ENCODE results near the gene CLCN4. TPM values are rescaled to one million over a fixed set of nuclear protein-coding genes. Genes with fewer than 3 reads are reported as not detected.

Gene CLCN4
- total RNA-seq, 1 experiment from 2014 or later = 6.9 TPM

DNA sequence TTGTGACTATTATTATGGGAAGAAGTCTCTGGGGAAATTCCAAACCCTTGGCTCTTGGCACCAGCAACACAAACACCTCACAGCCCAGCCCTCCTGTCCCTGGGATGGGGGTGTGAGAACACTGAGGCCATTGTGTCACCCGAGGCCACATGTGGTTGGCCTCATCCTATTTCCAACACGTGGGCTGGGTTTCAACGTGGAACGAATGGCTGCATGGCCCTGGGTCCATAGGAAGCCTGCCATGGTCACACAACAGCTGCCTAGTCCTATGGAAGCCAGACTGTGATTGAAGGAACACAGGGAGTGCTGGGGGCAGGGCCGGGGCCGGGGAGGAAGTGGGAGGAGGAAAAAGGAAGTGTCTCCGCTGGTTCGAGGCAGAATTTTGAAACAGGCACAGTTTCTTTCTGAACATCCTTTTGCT is 10.0 kb downstream of the CLCN4 start:
- no peak overlapping the region for H2AK5ac ChIP-seq (ENCODE audit: insufficient read length, low read length)
- H2BK120ac ChIP-seq (ENCODE audit: low read depth, low read length, poor library complexity, severe bottlenecking) = no peak overlapping the region
- H3K9ac ChIP-seq (ENCODE audit: extremely low read depth, insufficient read length, low read length) = no peak overlapping the region
- H2BK15ac ChIP-seq (ENCODE audit: low read depth, low read length) = no peak overlapping the region
- no peak overlapping the region for H3K14ac ChIP-seq (ENCODE audit: insufficient read depth, low read length)
- no peaks in the 10 kb centered on the region for H3K27me3 ChIP-seq (ENCODE audit: insufficient read depth, low read length)
- no peaks in the 10 kb centered on the region for H3K79me2 ChIP-seq (ENCODE audit: insufficient read depth, low read length)
- H3K27ac ChIP-seq (ENCODE audit: insufficient read length, low read depth, low read length) = no peak overlapping the region
- peaks cover 7 to 12% (median 8%) of the 10 kb centered on the region in 3 experiments; a peak in 5 of 7 replicates for H3K36me3 Mint-ChIP-seq (ENCODE audit: insufficient read depth in 1 of 3, low read depth in 3 of 3)
- no peak overlapping the region for H2AFZ ChIP-seq (ENCODE audit: low read length)
- WGBS (ENCODE audit: extremely low coverage, insufficient read length, low lambda C conversion rate) = no CpG with 5 or more reads among the region's 8 CpGs
- H4K20me1 ChIP-seq (ENCODE audit: control insufficient read depth, insufficient read depth, insufficient read length) = no peaks in the 10 kb centered on the region
- no peak overlapping the region for H3K56ac ChIP-seq (ENCODE audit: insufficient read length, low read depth, low read length)
- H3K4me3 Mint-ChIP-seq = no peak overlapping the region
- no peaks in the 10 kb centered on the region for H3K79me1 ChIP-seq (ENCODE audit: insufficient read depth, low read depth, low read length, poor library complexity, severe bottlenecking)
- H3K27ac Mint-ChIP-seq = no peak overlapping the region
- H3K4me1 Mint-ChIP-seq = no peaks in the 10 kb centered on the region
- H4K91ac ChIP-seq (ENCODE audit: insufficient read length, low read depth, low read length) = no peak overlapping the region
- DNase-seq = no peak
- no peak overlapping the region for H4K8ac ChIP-seq (replicated peaks; ENCODE audit: insufficient read length, low read depth, low read length)
- TF ChIP-seq, protein P1, sequence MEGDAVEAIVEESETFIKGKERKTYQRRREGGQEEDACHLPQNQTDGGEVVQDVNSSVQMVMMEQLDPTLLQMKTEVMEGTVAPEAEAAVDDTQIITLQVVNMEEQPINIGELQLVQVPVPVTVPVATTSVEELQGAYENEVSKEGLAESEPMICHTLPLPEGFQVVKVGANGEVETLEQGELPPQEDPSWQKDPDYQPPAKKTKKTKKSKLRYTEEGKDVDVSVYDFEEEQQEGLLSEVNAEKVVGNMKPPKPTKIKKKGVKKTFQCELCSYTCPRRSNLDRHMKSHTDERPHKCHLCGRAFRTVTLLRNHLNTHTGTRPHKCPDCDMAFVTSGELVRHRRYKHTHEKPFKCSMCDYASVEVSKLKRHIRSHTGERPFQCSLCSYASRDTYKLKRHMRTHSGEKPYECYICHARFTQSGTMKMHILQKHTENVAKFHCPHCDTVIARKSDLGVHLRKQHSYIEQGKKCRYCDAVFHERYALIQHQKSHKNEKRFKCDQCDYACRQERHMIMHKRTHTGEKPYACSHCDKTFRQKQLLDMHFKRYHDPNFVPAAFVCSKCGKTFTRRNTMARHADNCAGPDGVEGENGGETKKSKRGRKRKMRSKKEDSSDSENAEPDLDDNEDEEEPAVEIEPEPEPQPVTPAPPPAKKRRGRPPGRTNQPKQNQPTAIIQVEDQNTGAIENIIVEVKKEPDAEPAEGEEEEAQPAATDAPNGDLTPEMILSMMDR (conservative IDR thresholded peaks at IDR 0.05) = no peak
- no peak overlapping the region for H3K18ac ChIP-seq (ENCODE audit: insufficient read length, low read depth, low read length)
- no peaks in the 10 kb centered on the region for H3K27me3 Mint-ChIP-seq (ENCODE audit: low read depth)
- H4K5ac ChIP-seq (ENCODE audit: insufficient read length, low read depth, low read length) = no peak overlapping the region
- H2BK12ac ChIP-seq (ENCODE audit: insufficient read length, low read depth, low read length) = no peak overlapping the region
- no peaks in the 10 kb centered on the region for H3K9me3 ChIP-seq (ENCODE audit: control insufficient read depth, low read depth, low read length)
- H3K23me2 ChIP-seq (ENCODE audit: insufficient read length, low read depth, low read length, poor library complexity, severe bottlenecking) = peaks cover 4% of the 10 kb centered on the region
- peaks cover 55 to 56% of the 10 kb centered on the region in 2 experiments for H3K9me3 Mint-ChIP-seq
- H3K23ac ChIP-seq (ENCODE audit: insufficient read length, low read depth, low read length) = no peak overlapping the region
- no peak overlapping the region for H3K4me2 ChIP-seq (ENCODE audit: insufficient read depth, insufficient read length, low read length)
- no peak overlapping the region for H3T11ph ChIP-seq (ENCODE audit: low read length)
- H2BK5ac ChIP-seq (ENCODE audit: insufficient read length, low read length) = no peak overlapping the region
- no peaks in the 10 kb centered on the region for H3K4me1 ChIP-seq (ENCODE audit: insufficient read depth, low read length)
- H3K4ac ChIP-seq (ENCODE audit: low read depth, low read length) = no peak overlapping the region
- no peak overlapping the region for H2BK20ac ChIP-seq (ENCODE audit: low read depth, low read length, poor library complexity, severe bottlenecking)
